HG03159 (cell line): Measurements from ENCODE around the gene EXOC3L1.

ENCODE experiments used
- ATAC-seq: cut with Tn5 transposase; IDR thresholded peaks from one replicate; pipeline ENCODE4 v1.9.1; 2021; ENCODE audit warnings: mild to moderate bottlenecking, moderate library complexity; ENCODE audit not compliant: unreplicated experiment

The EXOC3L1 gene

GRCh38 chr16:67199011-67199807 is 9.3 kb upstream of the EXOC3L1 start, which contains the start of gene ELMO3:
Gene ELMO3, plus strand, starts transcription at chr16:67199131. Its CDS starts 196 bp downstream, at chr16:67199327.
- ATAC-seq = no peak

GRCh38 chr16:67198238-67198734 is 8.3 kb upstream of the EXOC3L1 start:
- no peak for ATAC-seq

GRCh38 chr16:67197704-67198103 is 7.8 kb upstream of the EXOC3L1 start:
- ATAC-seq = no peak

- ATAC-seq = no peak
Observed at GRCh38 chr16:67196881-67197280, 6.9 kb upstream of the EXOC3L1 start.

- ATAC-seq = no peak
Observed at GRCh38 chr16:67195676-67196075, 5.7 kb upstream of the EXOC3L1 start.

- no peak for ATAC-seq
Observed at GRCh38 chr16:67194260-67194659, 4.3 kb upstream of the EXOC3L1 start.

GRCh38 chr16:67193536-67193935 is 3.6 kb upstream of the EXOC3L1 start:
- ATAC-seq = no peak

GRCh38 chr16:67192781-67193361 is 2.9 kb upstream of the EXOC3L1 start:
- ATAC-seq = no peak

- ATAC-seq = peak; percentile 89
Observed at GRCh38 chr16:67191995-67192681, 2.2 kb upstream of the EXOC3L1 start, which contains the start of gene E2F4. Gene E2F4, plus strand, starts transcription at chr16:67192155. Its CDS starts 73 bp downstream, at chr16:67192228.

GRCh38 chr16:67191411-67191994 is 1.6 kb upstream of the EXOC3L1 start:
- no peak for ATAC-seq

- ATAC-seq = no peak
Observed at GRCh38 chr16:67190448-67191399, 788 bp upstream of the EXOC3L1 start.

- no peak for ATAC-seq
Observed at GRCh38 chr16:67188798-67189197, 1.1 kb downstream of the EXOC3L1 start.

- ATAC-seq = no peak
Observed at GRCh38 chr16:67188323-67188722, 1.6 kb downstream of the EXOC3L1 start.

- no peak for ATAC-seq
Observed at GRCh38 chr16:67187175-67187890, 2.6 kb downstream of the EXOC3L1 start.

- no peak for ATAC-seq
Observed at GRCh38 chr16:67186550-67186950, 3.4 kb downstream of the EXOC3L1 start.

- ATAC-seq = no peak
Observed at GRCh38 chr16:67185651-67186134, 4.2 kb downstream of the EXOC3L1 start.

GRCh38 chr16:67184995-67185650 is 4.8 kb downstream of the EXOC3L1 start:
- ATAC-seq = no peak

GRCh38 chr16:67184453-67184994 is 5.4 kb downstream of the EXOC3L1 start:
- no peak for ATAC-seq
